ENCODE data around the gene SPOCK1.
"Not testable (repeated sequence)": the region's sequence is repeated elsewhere in the genome, so short reads cannot be mapped to it uniquely, and the experiment has no call there.

SPOCK1 gene

DNA sequence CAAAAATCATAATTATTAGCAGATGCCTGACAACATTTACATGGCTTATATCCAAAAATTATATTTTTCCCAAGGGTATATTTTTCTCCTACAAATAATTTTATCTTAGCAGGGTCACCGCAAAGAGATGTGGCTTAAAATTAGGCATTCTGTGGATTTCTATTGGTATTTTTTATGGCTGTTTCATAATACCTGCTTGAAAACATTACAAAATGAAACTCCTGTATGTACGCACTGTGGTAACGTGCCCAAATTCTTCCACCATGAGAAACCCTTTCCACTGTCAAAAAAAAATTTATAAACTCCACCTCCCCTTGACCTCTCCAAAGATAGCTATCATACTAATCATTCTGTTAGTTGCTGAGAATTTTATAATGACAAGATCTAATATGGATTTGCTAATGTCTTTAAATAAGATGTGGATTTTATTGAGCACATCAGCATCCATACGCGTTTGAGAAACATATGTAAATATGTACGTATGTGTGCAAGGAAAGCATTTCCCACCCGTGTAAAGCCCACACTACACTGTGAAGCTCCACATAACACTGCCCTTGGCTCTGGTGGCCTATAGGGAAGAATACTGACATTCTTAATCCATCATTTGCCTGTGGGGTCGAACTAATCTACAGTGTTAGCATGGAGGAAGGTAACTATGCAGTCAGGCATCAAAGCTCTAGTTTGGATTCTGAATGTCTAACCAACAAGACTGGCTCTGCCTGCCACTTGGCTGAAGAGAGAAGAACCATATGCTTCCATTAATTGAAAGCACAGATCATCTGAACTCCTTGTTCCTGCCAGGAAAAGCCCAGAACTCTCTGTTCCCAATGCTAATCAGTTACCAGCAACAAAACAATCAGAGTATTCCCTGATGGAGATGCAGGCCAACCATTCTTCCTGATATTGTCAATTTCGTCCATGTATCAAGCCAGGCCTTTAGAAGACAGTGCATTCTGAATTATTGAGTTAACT, 244.7 kb downstream of the SPOCK1 start:
- DNase-seq = no peak

DNA sequence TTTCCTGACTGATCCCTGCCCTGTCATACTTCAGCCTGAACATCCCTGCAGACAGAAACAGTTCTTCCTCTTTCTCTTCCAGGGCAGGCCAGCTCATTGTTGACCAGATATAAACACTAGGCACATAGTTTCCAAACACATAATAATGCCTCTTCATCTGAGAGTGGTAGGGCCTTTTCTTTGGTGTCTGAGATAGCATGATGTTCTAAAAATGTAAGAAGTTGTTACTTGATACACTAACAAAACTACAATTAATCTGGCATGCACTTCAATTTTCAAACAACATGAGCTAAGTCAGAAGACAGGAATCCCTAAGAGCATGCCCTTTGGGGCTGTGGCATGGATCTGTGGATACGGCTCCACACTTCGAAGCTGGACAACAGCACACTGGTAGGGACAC, 246.6 kb downstream of the SPOCK1 start:
- no peak for DNase-seq

DNA sequence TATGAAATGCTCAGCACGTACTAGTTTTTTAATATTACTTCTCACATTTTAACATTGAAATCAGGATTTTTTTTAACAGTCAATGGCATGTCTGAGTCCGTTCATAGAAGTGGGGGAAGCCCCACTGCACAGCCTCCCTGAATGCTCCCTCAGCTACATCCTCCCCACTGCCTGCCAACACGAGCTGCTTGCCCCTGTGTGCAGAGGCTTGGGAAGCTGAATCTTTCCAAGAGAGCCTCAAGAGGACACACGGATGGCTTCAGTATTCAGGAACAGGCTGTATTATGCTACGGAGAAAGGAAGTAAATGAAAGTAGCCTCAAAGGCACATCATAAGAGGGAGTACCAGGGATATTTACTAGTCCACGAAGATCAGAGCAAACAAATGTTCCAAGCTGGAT, 248.7 kb downstream of the SPOCK1 start:
- no peak for DNase-seq

DNA sequence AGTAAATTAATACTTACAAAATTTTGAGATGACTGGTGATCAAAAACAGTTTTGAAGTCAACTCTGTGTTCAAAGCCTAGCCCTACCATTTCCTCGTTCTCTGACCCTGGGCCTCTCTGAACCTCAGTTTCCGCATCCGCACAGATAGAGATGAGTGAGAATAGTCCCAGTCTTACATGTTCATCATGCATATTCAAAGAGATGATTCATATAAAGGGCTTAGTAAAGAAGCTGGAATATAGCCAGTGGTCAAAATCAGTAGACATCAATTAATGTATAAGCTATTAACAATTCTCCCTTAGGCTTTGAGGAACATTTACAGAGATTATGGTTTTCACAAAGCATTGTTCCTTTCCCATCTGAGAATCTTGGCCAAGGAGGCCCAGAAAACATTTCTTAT, 250.6 kb downstream of the SPOCK1 start:
- DNase-seq = no peak

DNA sequence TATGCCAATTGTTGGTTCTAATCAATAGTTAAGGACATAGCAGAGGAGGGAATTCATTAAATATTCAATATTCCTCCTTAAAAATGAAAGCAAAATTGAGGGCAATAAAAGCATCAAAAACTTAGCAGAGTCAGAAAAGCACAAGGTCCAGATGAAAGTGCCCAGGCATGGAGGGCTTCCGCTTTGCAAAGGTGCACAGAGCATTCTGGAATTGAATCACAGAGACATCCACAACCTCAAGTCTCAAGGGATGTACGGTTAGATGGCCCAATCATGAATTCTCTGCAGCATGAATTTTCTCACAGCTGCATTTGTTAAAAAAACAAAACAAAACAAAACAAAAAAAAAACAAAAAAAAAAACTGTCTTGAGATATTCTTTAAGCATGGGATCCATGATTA, 253.7 kb downstream of the SPOCK1 start:
- DNase-seq = no peak

DNA sequence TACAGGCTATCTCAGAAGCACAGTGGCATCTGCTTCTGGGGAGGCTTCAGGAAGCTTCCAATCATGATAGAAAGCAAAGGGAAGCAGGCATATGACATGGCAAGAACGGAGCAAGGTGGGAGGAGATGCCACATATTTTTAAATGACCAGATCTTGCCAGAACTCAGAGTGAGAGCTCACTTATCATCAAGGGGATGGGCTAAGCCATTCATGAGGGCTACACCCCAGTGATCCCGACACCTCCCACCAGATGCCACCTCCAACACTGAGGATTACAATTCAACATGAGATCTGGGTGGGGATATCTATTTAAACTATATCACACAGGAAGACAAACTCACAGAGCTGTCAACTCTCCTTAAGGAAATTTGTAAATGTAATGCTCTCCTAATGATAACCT, 258.8 kb downstream of the SPOCK1 start:
- no peak for DNase-seq

DNA sequence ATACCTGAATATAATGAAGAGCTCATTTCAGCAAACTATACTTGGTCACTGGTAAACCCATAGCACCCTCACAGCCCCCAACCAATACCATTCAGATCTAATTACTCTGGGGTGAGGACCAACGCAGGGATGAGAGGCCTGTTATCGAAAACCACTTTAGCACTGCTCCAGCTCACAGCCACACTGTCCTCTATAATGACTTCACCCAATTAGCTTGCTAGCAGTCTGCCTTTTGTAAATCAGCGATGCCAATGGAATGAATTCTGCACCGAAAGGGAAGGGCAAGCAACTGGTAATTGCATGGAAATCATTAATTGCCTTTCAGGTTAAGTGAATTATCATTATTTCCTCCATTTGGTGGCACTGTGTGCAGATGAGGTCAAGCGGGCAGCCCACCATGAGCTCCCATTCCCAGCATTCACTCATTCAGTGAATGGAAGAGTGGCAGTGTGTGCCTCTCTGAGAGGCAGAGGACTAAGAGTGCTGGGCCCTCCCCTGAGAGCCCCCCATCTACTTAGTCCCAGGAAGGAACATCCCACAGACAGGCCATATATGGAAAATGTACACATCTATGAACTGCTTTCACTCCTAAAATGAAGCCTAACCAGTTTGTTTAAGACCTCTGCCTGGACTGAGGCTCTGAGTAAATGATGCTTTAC, 262.1 kb downstream of the SPOCK1 start:
- DNase-seq = no peak

DNA sequence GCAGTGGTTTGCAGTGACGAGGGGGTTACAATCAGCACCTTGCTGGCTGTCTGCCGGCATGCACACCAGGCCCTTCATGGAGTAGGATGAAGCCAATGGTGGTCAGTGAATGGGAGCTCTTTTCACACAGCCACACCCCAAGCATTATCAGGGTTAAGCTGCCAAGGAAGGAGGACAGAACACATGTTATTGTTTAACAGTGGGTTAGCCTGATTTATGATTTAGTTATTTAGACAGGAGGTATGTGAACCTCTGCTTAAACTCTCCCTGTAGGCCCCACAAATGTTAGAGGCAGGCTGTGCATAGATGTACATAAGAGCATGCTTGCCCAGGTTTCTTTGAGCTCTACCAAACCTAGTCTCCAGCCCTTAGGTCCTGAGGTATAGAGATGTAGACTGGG, 262.9 kb downstream of the SPOCK1 start:
- DNase-seq = no peak

DNA sequence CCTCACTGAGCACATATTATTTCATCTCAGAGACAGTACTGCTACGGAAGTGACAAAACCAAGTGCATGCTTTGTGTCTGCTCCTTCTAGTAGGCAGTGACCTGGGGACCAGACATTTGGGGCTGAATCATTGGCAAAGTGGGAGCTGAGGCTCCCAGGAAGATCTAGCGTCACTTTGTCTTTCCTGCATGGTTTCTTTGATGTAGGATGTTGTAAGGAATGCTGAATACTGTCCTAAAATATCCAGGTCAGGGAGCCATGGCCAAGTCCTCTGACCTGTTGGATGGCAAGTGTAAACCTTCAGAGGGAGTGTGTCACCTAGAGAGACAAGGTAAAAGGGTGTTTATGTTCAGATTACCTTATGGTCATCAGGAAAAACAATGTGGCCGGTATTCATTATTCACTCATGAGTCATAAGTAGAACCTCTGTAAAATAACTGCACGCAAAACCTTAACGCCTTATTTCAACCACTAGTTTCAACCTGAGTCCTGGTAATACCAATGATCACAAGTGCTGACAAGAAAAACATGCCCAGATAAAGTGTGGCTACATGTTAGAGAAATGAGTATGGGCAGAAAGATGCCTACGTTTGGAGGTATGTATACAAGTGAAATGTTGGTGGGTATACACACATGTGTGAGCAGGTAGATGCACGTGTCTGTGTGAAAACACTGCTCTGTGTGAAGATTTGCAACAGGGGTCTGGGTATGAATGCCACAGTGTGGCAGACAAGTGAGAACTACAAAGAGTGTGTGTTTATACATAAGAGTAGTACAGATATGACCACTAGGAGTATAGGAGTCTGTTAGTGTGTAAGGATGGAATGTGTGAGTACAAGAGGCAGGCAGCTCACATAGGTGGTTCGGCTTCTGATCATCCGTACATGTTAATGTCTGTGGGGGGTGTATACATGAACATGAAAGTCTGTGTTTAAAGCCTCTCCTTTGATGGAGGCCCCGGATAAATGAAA, 263.9 kb downstream of the SPOCK1 start:
- DNase-seq = no peak

DNA sequence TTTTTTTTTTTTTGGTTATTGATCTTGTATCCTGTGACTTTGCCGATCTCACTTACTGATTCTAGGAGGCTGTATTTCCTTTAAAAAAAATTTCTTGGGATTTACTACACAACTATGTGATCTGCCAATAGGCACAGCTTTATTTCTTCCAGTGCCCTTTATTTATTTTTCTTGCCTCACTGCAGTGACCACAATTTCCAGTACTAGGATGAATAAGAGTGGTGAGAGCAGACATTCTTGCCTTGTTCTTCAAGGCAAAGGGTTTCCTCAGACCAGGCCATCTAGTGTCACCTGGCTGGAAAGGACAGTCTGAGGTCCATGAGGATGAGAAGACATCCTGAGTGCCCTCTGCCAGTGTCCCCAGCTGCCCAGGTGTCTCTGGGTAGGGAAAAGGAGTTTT, 265.4 kb downstream of the SPOCK1 start:
- no peak for DNase-seq

DNA sequence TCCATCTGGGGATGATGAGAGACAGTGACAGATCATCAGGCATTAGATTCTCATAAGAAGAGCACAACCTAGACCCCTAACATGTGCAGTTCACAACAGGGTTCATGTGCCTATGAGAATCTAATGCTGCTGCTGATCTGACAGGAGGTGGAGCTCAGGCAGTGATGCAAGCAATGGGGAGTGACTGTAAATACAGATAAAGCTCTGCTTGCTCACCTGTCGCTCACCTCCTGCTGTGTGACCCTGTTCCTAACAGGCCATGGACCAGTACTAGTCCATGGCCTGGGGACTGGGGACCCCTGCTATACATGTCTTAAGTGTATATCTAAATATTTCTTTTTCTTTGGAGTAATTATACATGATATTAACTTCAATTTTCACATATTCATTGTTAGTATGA, 265.8 kb downstream of the SPOCK1 start:
- DNase-seq = not testable (repeated sequence)

DNA sequence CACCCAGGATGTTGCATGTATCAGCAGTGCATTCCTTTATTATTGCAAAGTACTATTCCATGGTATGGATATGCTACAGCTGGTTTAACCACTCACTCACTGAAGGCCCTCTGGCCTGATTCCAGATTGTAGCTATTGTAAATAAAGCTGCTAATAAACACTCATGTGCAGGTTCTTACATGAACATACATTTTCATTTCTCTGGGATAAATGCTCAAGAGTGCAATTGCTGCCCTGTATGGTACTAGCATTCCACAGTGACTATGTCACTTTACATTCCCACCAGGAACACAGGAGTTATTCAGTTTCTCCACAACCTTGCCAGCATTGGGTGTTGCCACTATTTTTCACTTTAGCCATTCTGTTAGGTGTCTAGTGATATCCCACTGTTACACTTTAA, 267.6 kb downstream of the SPOCK1 start:
- DNase-seq = no peak

DNA sequence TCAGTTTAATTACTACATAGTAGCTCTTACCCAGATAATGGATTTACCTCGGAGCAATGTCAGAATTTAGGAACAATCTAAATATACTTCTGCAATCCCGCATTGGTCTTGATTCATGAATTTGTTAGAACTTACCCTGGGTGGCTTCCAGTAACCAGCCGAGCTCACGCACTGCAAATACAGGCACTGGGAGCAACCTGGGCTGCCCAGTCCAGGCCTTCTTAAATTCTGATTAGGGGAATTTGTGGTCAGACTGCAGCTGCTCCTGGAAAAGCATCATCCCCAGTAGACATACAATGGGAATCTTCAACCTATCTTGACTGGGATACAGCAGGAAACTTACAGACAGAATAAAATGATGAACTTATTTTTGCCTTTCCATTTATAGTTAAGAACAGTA, 270.3 kb downstream of the SPOCK1 start:
- no peak for DNase-seq

DNA sequence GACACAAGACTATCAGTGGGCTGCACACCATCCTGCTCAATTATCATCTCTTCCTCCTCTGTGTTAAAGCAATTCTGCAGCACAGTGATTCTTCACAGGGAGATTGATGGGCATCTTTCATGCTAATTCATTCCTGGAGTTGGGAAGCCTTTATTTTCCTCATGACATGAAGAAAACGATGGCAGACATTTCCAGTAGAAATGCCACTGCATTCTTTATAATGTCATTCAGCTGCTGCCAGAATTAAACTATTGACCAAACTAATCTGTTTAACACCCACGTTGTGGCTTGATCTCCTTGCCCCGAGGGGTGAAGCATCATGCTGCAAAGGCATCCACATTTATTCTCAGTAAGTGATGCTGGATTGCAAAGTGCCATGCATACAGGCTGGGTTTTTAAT, 273.0 kb downstream of the SPOCK1 start:
- no peak for DNase-seq

DNA sequence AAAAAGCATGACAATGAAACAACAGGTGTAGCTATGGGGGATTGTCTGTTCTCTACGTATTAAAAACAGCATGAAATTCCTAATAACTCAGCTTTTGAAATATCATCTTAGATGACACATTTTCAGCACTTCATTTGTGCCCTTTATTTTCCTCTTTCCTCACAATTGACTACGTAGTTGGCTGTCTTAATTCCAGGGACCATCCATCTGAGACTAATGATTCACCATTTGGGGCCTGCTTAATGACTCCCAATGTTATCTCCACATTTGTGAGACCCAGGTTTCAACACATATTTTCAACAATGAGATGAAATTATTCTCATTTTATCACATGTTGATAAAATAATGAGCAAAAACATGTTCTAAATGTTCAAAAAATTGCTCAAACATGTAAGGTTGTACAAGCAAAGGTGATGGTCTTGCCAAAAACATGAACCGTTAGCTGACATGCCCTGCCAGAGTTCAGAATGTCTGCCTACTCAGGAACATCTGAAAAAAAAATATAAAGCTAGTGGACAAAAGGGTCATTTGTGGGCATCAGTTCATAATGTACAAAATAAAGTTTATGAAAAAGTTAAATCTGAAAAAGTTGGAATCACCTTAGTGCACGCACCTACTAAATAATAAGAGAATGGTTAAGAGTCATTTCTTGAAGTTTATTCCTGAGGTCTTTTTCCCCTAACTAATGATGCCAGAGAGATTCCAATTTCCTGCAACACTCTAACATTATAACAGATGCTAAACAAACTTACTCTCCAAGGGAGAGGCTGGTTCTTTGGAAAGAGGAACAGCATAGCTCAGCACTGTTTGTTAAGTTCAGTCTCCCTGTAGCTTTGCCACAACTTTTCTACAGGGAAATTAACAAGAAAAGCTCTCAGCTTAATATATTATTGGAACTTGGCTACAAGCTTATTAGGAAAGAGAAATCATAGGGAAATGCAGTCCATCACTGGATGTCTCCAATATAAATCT, 275.5 kb downstream of the SPOCK1 start:
- DNase-seq = no peak

DNA sequence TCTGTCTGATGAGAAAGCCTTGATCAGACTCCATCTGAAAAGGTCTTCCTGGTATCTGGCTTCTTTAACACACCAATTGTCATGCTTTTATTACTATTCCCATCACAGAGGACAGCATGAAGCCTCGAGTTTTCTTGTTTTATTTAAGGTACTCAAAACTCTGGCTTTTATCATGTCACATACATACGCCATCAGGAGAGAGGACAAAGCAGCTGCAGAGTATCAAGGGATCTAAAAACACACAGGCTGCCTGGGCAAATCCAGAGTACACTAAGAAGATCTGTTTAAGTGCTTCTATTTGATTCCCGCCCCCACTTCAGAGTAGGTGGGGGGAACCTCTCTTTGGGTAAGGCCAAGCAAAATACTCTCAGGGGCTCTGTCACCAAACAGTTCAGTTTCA, 277.2 kb downstream of the SPOCK1 start:
- no peak for DNase-seq

DNA sequence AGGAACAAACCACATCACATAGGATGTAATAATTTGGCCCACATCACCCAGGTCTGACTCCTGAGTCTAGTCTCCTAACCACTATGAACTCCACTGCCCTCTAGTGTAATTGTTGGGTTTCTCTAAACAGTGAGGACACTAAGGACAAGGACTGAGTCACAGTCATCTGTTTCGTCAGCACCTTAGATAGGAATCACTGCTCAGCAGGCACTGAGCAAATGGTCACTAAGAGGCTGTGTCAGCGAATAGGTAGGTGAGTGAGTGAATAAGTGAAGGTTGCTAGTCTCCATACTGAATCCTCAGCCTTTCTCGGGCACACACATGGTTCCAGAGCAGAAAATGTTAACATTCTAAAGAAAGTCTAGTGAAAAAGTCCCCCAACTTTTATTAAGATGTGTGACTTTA, 278.6 kb downstream of the SPOCK1 start:
- no peak for DNase-seq

DNA sequence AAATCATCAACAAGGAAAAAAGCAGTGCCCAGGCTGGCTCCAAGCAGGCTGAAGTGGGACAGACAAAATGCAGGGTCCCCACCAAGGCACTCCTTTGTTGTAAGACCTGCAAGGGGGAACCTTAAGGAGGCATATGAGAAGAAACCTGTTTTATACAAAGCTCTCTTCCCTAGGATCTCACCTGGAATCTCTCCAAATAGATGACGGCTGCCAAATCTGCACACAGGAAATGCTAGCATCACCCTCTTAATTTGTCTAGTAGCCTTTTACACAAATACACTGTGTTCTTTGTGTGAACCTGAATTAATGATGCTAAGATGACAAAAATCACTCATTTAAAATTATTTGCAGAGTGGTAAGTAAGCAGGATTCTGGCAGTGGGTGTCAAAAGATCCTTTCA, 280.2 kb downstream of the SPOCK1 start:
- no peak for DNase-seq

DNA sequence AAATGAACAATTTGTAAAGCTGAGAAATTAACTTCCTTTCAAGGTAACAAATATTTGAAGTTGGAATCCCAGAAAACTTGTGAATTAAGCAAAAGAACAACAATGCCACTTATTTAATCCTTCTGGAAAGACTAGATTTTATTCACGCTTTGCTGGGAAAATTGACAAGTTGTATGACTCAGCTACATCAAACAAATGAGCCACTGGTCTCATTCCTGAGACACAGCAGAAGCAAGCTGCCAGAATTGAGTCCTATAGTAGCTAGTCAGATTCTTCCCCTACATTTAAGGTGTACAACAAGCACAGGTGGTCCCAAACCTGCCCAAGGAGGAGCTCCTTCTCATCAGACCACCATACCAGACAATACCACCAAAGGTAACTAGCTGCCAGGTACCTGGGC, 280.7 kb downstream of the SPOCK1 start:
- DNase-seq = no peak

DNA sequence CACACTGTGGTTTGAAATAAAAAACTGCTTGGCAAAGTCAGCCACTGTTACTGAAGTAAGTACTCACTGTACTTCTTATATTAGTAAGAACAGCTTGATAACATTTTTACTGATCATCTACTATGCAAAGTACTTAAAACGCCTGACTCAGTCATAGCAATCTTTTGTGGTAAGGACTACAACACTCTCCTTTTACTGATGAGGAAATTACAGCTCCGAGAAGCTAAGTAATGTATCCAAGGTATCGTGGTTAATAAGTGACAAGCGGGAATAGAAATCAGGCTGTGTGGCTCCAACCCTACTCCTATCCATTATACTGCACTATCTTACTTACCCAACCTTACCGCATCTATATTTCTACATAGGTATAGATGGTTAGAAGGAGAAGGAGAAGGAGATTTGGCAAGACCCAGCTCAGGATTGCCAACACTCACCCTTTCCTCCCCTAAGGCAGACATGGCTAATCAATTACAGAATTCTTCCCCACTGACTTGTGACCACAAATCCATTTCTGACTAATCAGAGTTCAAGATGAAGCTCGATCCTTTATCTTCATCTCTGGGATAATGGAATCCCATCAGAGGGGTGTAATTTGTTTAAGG, 281.4 kb downstream of the SPOCK1 start:
- no peak for DNase-seq

DNA sequence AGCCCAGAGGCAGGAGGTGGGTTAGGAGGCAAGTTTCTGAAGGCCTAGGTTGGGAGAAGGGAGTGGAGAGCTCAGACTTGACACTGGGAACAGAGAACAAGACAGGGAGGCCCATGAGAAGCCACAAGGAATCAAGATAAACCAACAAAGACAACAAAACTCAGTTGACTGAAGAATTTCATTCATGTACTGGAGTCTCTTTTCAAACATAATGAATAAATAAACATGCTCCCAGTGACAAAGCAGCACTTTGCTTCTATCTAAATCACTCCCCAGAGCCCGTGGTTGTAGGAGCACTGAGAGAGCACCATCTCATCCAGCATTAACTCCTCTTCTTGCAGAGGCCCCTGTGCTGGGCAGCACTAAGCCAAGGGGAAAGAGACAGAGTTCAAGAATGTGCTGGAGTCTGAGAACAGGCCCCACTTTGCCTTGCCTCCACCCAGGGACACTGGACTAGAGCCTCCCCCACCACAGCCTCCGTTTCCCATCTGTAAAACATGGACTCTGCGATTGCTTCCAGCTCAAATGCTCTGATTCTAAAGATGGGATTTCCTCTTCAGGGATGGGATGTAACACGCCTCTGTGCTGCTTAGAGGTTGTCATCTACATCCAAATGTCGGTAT, 282.0 kb downstream of the SPOCK1 start:
- DNase-seq = no peak
